HUES6 (cell line): ENCODE data around the gene SPN.
"Not testable (repeated sequence)": the region's sequence is repeated elsewhere in the genome, so short reads cannot be mapped to it uniquely, and the experiment has no call there.

Experiments
- H3K27ac ChIP-seq: 2 replicates; pipeline ENCODE4 v1.7.0; 2013; ENCODE audit warnings: low read depth, mild to moderate bottlenecking, low read length, inconsistent platforms
- H3K27me3 ChIP-seq: 2 replicates; pipeline ENCODE4 v1.6.1; 2013; ENCODE audit warnings: low read length; ENCODE audit not compliant: control insufficient read depth, insufficient read depth
- H3K36me3 ChIP-seq: 2 replicates; pipeline ENCODE4 v1.6.1; 2013; ENCODE audit warnings: low read length; ENCODE audit not compliant: control insufficient read depth, insufficient read depth
- H3K4me1 ChIP-seq: 2 replicates; pipeline ENCODE4 v1.6.1; 2013; ENCODE audit warnings: low read length; ENCODE audit not compliant: control insufficient read depth, insufficient read depth
- H3K4me3 ChIP-seq: 2 replicates; pipeline ENCODE4 v1.5.1; 2013; ENCODE audit warnings: low read depth, low read length
- H3K9ac ChIP-seq: one replicate; pipeline ENCODE4 v1.6.1; 2013; ENCODE audit warnings: mild to moderate bottlenecking, low read length
- H3K9me3 ChIP-seq: 2 replicates; pipeline ENCODE4 v1.6.1; 2013; ENCODE audit warnings: low read depth, low read length; ENCODE audit not compliant: control insufficient read depth, insufficient read depth

Gene SPN

DNA sequence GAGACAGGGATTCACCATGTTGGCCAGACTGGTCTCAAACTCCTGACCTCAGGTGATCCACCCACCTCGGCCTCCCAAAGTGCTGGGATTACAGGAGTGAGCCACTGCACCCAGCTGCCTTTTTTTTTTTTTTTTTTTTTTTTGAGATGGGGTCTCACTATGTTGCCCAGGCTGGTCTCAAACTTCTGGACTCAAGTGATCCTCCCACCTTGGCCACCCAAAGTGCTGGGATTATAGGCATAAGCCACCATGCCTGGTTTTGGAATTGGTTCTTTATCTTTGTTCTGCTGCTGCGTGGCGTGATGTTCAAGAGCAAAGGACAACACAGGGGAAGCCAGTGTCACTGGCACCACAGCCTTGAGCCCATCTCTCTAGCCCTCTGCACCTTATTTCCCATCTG lies 32.6 kb downstream of the SPN start:
- not testable (repeated sequence) for H3K4me3 ChIP-seq, H3K27ac ChIP-seq, H3K27me3 ChIP-seq, H3K9me3 ChIP-seq, H3K9ac ChIP-seq
- Histone ChIP-seq H3K36me3 (peaks cover 23% of the 10 kb centered on the region), H3K4me1 (peaks cover 11% of the 10 kb centered on the region)

DNA sequence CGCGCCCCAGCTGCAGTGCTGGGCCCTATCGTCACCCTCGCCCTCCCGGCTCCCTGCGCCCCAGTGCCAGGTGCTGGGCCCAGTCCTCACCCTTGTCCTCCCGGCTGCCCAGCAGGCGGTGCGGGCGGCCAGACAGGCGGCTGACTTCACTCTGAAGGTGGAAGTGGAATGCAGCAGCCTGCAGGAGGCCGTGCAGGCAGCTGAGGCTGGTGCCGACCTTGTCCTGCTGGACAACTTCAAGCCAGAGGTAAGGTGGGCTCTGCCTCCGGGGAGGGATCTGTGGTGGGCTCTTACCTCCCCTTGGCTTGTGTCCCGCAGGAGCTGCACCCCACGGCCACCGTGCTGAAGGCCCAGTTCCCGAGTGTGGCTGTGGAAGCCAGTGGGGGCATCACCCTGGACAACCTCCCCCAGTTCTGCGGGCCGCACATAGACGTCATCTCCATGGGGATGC lies 33.9 kb downstream of the SPN start:
- Histone ChIP-seq H3K27me3 (no peaks in the 10 kb centered on the region), H3K9me3 (no peaks in the 10 kb centered on the region), H3K4me1 (peaks cover 9% of the 10 kb centered on the region), H3K36me3 (peaks cover 23% of the 10 kb centered on the region), H3K27ac (no peak overlapping the region), H3K4me3 (no peak overlapping the region), H3K9ac (no peak overlapping the region)

DNA sequence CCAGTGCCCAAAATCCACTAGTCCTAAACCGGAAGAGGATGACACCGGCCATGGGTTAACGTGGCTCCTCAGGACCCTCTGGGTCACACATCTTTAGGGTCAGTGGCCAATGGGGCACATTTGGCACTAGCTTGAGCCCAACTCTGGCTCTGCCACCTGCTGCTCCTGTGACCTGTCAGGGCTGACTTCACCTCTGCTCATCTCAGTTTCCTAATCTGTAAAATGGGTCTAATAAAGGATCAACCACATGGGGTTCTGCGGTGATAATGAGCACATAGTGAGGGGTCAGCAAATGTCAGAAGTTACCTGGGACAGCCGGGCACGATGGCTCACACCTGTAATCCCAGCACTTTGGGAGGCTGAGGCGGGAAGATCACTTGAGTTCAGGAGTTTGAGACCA lies 34.3 kb downstream of the SPN start:
- Histone ChIP-seq H3K27ac (no peak overlapping the region), H3K4me1 (peaks cover 14% of the 10 kb centered on the region), H3K4me3 (no peak overlapping the region), H3K36me3 (peaks cover 23% of the 10 kb centered on the region), H3K9me3 (no peaks in the 10 kb centered on the region), H3K27me3 (no peaks in the 10 kb centered on the region), H3K9ac (no peak overlapping the region)

DNA sequence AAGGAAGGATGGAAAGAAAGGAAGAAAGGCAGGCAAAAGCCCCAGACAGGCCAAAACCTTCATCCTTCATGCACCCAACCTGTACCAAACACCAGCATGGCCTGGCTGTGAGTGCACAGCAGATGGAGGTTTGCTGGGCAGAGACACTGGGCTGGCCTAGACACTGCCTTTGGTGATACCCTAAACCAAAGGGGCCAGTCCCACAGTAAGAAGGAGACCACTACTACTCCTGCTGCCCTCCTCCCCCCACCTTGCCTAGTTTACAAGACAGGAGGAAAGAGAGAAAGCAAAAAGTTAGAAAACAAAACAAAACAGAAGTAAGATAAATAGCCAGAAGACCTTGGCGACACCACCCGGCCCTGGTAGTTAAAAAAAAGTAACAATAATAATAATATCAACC lies 35.0 kb downstream of the SPN start:
- peaks cover 17% of the 10 kb centered on the region for H3K4me1 ChIP-seq
- no peak overlapping the region for H3K4me3 ChIP-seq
- no peak overlapping the region for H3K27ac ChIP-seq
- H3K36me3 ChIP-seq, result peaks cover 23% of the 10 kb centered on the region
- H3K27me3 ChIP-seq, result no peaks in the 10 kb centered on the region
- no peaks in the 10 kb centered on the region for H3K9me3 ChIP-seq
- no peak overlapping the region for H3K9ac ChIP-seq

DNA sequence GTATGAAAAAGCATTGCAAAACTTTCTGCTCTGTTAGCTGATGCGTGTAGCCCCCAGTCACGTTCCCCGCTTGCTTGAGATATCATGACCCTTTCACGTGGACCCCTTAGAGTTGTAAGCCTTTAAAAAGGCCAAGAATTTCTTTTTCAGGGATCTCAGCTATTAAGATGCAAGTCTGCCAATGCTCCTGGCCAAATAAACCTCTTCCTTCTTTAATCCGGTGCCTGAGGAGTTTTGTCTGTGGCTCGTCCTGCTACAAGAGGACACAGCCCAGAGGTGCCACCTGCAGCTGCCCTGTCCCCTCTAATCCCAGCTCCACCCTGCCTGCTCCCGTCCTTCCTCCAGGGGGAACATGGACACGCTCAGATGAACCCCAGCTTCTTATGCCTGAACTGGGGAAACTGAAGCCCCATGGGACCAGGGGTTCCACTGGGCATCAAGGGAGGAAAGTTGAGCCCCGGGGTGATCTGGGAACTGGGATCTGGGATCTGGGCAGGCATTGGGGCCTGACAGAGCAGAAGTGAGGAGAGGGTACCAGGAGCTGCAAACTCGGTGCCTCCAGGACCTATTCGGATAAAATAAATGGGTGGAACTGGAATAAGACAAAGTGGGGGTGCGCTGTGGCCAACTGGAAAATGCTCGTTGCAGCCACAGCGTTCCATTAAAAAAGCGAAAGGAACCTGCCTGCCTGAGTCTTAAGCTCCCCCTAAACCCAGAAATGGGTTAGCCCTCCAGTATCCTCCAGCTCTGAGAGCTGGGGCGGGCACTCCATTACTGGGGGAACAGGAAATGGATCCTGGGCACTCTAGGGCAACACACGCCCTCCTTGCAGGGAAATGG lies 35.7 kb downstream of the SPN start:
- H3K4me1 ChIP-seq, result peaks cover 17% of the 10 kb centered on the region
- no peak overlapping the region for H3K9ac ChIP-seq
- no peaks in the 10 kb centered on the region for H3K27me3 ChIP-seq
- peaks cover 23% of the 10 kb centered on the region for H3K36me3 ChIP-seq
- H3K4me3 ChIP-seq, result no peak overlapping the region
- no peak overlapping the region for H3K27ac ChIP-seq
- no peaks in the 10 kb centered on the region for H3K9me3 ChIP-seq

DNA sequence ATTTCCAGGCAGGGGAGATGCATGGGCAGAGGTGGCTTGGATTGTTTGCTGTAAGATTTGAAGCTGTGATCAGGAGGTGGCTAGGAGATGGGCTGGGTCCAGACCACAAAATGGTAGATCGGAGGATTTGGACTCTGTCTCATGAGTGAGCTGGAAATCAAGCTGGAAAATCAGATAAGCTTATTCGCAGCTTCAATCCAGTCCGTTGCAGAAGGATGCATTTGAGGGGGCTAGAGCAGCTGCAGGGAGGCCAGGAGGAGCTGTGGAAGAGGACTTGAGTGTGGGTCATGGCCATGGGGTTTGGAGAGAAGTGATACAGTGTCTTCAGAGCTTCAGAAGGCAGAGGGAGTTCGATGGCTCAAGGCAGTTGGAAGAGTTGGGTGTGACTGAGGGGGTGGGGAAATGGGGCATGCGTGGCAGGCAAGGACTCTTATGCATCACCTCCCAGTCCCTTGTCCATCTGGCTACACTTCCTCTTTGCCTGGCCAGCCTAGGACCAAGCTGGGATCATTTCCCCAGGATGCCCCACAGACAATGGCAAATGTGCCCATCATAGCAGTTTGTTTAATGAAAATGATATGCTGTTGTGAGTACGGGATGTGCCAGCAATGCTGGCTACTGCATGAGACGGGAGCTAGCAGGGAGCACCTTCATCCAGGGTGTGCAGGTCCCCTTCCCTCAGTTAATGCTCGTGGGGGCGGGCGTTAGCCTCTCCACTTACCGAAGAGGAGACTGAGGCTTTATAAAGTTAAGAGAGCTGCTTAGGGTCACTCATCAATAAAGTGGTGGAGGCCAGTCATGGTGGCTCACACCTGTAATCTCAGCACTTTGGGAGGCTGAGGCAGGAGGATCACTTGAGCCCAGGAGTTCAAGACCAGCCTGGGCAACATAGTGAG lies 36.5 kb downstream of the SPN start:
- Histone ChIP-seq H3K4me3 (no peak overlapping the region), H3K9me3 (no peaks in the 10 kb centered on the region), H3K36me3 (peaks cover 23% of the 10 kb centered on the region), H3K27ac (no peak overlapping the region), H3K27me3 (no peaks in the 10 kb centered on the region), H3K4me1 (peaks cover 17% of the 10 kb centered on the region), H3K9ac (no peak overlapping the region)

DNA sequence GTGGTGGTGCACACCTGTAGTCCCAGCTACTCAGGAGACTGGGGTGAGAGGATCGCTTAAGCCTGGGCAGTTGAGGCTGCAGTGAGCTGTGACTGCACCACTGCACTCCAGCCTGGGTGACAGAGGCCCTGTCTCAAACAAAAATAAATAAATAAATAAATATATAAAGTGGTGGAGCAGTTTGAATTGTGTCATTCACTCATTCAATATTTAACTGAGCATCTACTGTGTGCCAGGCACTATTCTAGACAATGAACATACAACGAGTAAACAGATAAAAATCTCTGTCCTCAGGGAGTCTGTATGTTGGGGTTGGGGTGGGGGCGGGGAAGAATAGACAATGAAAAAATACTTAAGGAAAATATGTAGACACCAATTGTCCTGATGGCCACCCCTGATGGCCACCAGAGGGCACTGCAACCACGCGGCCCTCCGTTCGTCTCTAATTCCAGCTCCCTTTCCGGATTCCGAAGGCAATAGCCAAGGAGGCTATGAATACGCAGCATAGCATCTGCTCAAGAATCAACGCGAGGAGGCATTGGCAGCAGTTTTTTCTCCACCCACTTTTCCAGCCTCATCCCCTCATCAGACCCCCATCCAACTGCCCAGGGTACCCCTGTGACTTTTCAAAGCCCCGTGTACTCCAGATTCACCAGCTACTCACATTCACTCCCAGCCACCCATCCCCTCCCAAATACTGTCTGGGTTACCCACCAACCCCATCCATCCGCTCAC lies 37.4 kb downstream of the SPN start:
- Histone ChIP-seq H3K9me3 (no peaks in the 10 kb centered on the region), H3K36me3 (peaks cover 23% of the 10 kb centered on the region), H3K27ac (no peak overlapping the region), H3K27me3 (no peaks in the 10 kb centered on the region), H3K4me1 (peaks cover 17% of the 10 kb centered on the region), H3K4me3 (no peak overlapping the region; the same call in 1 of the 2 replicates), H3K9ac (no peak overlapping the region)

DNA sequence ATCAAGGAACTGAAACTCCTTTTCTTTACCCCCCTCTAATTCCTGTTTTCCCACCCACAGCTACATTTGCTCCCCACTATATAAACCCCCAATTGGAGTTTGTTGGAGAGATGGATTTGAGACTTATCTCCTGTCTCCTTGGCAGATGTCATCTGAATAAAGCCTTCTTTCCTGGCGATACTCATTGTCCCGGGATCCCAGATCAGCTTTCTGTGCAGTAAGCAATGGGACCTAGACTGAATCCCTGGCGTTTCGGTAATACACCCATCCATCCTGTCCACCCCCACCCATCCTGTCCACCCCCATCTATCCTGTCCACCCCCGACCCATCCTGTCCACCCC lies 38.1 kb downstream of the SPN start:
- H3K36me3 ChIP-seq, result peaks cover 18% of the 10 kb centered on the region
- no peak overlapping the region for H3K4me3 ChIP-seq
- H3K9me3 ChIP-seq, result no peaks in the 10 kb centered on the region
- no peak overlapping the region for H3K9ac ChIP-seq
- no peaks in the 10 kb centered on the region for H3K27me3 ChIP-seq
- H3K27ac ChIP-seq, result no peak overlapping the region
- H3K4me1 ChIP-seq, result peaks cover 17% of the 10 kb centered on the region

DNA sequence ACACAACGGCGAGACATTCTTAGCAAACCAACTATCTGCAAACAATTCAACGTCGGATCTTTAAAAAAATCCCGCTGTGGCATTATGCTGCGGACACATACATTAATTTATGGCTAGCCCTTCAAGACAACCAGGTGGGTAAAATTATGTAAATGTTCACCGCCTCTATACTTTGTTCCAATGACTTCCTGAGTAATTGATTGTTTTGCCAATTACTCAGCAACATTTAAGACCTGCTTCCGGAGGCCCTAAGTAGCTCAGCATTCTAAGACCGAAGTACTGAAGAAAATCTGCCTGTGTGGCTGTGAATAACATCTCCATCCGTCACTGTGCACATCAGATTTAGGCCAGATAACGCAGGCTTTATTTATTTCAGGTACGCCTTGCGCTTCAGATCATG lies 39.2 kb downstream of the SPN start:
- H3K36me3 ChIP-seq, result peaks cover 7% of the 10 kb centered on the region

DNA sequence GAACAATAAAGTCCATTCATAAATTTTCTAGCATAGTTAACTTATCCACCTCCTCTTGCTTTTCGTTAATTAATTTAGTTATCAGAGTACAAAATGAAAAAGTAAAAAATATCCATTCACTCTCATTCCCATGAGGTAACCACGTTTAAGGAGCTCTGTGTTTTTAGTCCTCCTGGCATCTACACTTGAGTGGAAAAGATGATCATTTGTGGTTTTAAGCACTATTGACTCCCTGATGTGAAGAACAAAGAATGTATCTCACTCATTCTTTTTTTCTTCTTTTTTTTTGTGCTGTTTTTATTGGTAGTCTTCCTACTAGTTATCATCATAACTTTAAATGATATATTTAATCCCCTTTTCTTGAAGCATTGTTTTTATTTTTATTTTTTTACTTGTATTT lies 42.0 kb downstream of the SPN start:
- Histone ChIP-seq H3K27ac (no peak overlapping the region), H3K36me3 (no peaks in the 10 kb centered on the region), H3K27me3 (no peaks in the 10 kb centered on the region), H3K4me1 (peaks cover 13% of the 10 kb centered on the region), H3K4me3 (no peak overlapping the region), H3K9ac (no peak overlapping the region), H3K9me3 (0 out of 2 replicates have a peak, but pooled peaks cover 3% of the 10 kb centered on the region)

More for the DNA sequence above, 39.2 kb downstream of the SPN start:
- no peak overlapping the region for H3K9ac ChIP-seq
- H3K27me3 ChIP-seq, result no peaks in the 10 kb centered on the region
- peaks cover 17% of the 10 kb centered on the region for H3K4me1 ChIP-seq
- no peaks in the 10 kb centered on the region for H3K9me3 ChIP-seq
- H3K27ac ChIP-seq, result no peak overlapping the region
- no peak overlapping the region for H3K4me3 ChIP-seq
